CD14-positive monocyte (primary cell): ENCODE results near the gene TLCD4. TPM values are rescaled to one million over a fixed set of nuclear protein-coding genes. Genes with fewer than 3 reads are reported as not detected.
A peak's percentile ranks its signal among the peaks of the same experiment; 100 is the strongest.

Experiments
- DNase-seq, 3 donors: peaks; one replicate each; pipeline ENCODE4 v3.0.0-alpha.2; 2011 to 2022
- H2AFZ ChIP-seq: 2 replicates; pipeline ENCODE4 v1.6.0; 2012; ENCODE audit warnings: mild to moderate bottlenecking, low read depth, low read length, inconsistent platforms; ENCODE audit not compliant: insufficient read depth, poor library complexity, severe bottlenecking
- H3K27ac ChIP-seq, 2 donors: 1 replicate in 1 of 2; 2 replicates in 1 of 2; pipeline ENCODE4 v1.5.1; 2012 to 2013; ENCODE audit warnings: low read length in 2 of 2, control low read depth in 1 of 2, inconsistent platforms in 1 of 2, low read depth in 1 of 2, mild to moderate bottlenecking in 1 of 2
- H3K27me3 ChIP-seq, 2 donors: one replicate each; pipeline versions ENCODE4 v1.6.0 to v1.6.1; 2011 to 2013; ENCODE audit warnings: low read length in 2 of 2; ENCODE audit not compliant: control insufficient read depth in 2 of 2, insufficient read depth in 2 of 2
- H3K36me3 ChIP-seq, 2 donors: replicated peaks in 1 of 2; 1 replicate in 1 of 2; 2 replicates in 1 of 2; pipeline versions ENCODE4 v1.5.1 to v1.6.1; 2012 to 2013; ENCODE audit warnings: low read length in 2 of 2, control low read depth in 1 of 2, inconsistent platforms in 1 of 2, mild to moderate bottlenecking in 1 of 2; ENCODE audit not compliant: insufficient read depth in 2 of 2, control insufficient read depth in 1 of 2
- H3K4me1 ChIP-seq, 2 donors: 1 replicate in 1 of 2; 2 replicates in 1 of 2; pipeline versions ENCODE4 v1.5.1 to v1.6.1; 2012 to 2013; ENCODE audit warnings: low read length in 2 of 2, control low read depth in 1 of 2, inconsistent platforms in 1 of 2, mild to moderate bottlenecking in 1 of 2, moderate library complexity in 1 of 2; ENCODE audit not compliant: insufficient read depth in 2 of 2, control insufficient read depth in 1 of 2
- H3K4me2 ChIP-seq: replicated peaks from 2 replicates; pipeline ENCODE3; 2012; ENCODE audit warnings: low read length, moderate library complexity, mild to moderate bottlenecking; ENCODE audit not compliant: poor library complexity, severe bottlenecking; ENCODE audit errors: extremely low read depth
- H3K4me3 ChIP-seq, 3 experiments: fragments of 200-600 bp in 1 of 3; sonication (generic) in 1 of 3; replicated peaks in 1 of 3; 1 replicate in 2 of 3; 2 replicates in 1 of 3; pipeline ENCODE4 v1.5.1; 2011 to 2013; ENCODE audit warnings: low read length in 3 of 3, mild to moderate bottlenecking in 3 of 3, control low read depth in 2 of 3, low read depth in 2 of 3, inconsistent platforms in 1 of 3, moderate library complexity in 1 of 3
- H3K79me2 ChIP-seq: 2 replicates; pipeline ENCODE4 v1.6.0; 2012; ENCODE audit warnings: mild to moderate bottlenecking, control low read depth, inconsistent platforms, low read length, moderate library complexity; ENCODE audit not compliant: insufficient read depth
- H3K9ac ChIP-seq: 2 replicates; pipeline ENCODE4 v1.6.0; 2017; ENCODE audit warnings: low read length, mild to moderate bottlenecking; ENCODE audit not compliant: insufficient read depth, poor library complexity, severe bottlenecking
- H3K9me3 ChIP-seq, 2 donors: replicated peaks in 1 of 2; 1 replicate in 1 of 2; 2 replicates in 1 of 2; pipeline versions ENCODE4 v1.5.1 to v1.6.1; 2012 to 2013; ENCODE audit warnings: low read length in 2 of 2, control low read depth in 1 of 2; ENCODE audit not compliant: control insufficient read depth in 1 of 2, insufficient read depth in 1 of 2
- H4K20me1 ChIP-seq: 2 replicates; pipeline ENCODE4 v1.6.0; 2012; ENCODE audit warnings: mild to moderate bottlenecking, low read length, control low read depth, moderate library complexity; ENCODE audit not compliant: insufficient read depth
- H3K27ac Mint-ChIP-seq, 7 donors: one replicate each; pipeline ENCODE4 v1.8.0; 2020; ENCODE audit warnings: mild to moderate bottlenecking in 7 of 7, mixed read lengths in 7 of 7, moderate library complexity in 6 of 7, inconsistent platforms in 2 of 7
- H3K27me3 Mint-ChIP-seq, 3 donors: one replicate each; pipeline ENCODE4 v1.8.0; 2021 to 2022; ENCODE audit warnings: low read depth in 3 of 3, mild to moderate bottlenecking in 3 of 3, mixed read lengths in 3 of 3, moderate library complexity in 3 of 3, inconsistent platforms in 1 of 3
- H3K36me3 Mint-ChIP-seq, 2 donors: one replicate each; pipeline ENCODE4 v1.8.0; 2020; ENCODE audit warnings: mixed read lengths in 2 of 2, inconsistent platforms in 1 of 2, mild to moderate bottlenecking in 1 of 2
- H3K4me1 Mint-ChIP-seq: one replicate; pipeline ENCODE4 v1.8.0; 2020; ENCODE audit warnings: mild to moderate bottlenecking, mixed read lengths
- H3K4me3 Mint-ChIP-seq, 2 donors: one replicate each; pipeline ENCODE4 v1.8.0; 2020; ENCODE audit warnings: mild to moderate bottlenecking in 2 of 2, mixed read lengths in 2 of 2, moderate library complexity in 1 of 2
- H3K9me3 Mint-ChIP-seq, 7 donors: one replicate each; pipeline ENCODE4 v1.8.0; 2020 to 2022; ENCODE audit warnings: mixed read lengths in 7 of 7, mild to moderate bottlenecking in 6 of 7, moderate library complexity in 6 of 7, inconsistent platforms in 2 of 7
- CTCF ChIP-seq: fragments of 200-600 bp; IDR thresholded peaks from one replicate; pipeline ENCODE4 v1.8.0; 2022; ENCODE audit warnings: antibody characterized with exemption, mild to moderate bottlenecking
- WGBS: methylation state at CpG from one replicate; pipeline ENCODE4 v1.1.5; 2013; ENCODE audit warnings: missing lambda C conversion rate; ENCODE audit not compliant: insufficient coverage; 5-methylcytosine and 5-hydroxymethylcytosine counted together
- intact Hi-C, 2 donors: fragments of 100-400 bp; cut with micrococcal nuclease; formaldehyde crosslinking; loops; one replicate each; pipeline versions ENCODE4 v1.15.0 to v1.15.1; 2023
- polyA plus RNA-seq, 3 donors: library from polyadenylated mRNA; depleted of rRNA in 1 of 3; unstranded in 2 of 3; stranded (reverse) in 1 of 3; fragments of 300-500 nt in 2 of 3; fragments of >200 nt in 1 of 3; fragmentation: Illumina TruSeq in 2 of 3; gene quantifications; 1 replicate in 2 of 3; 2 replicates in 1 of 3; pipeline ENCODE4 v1.2.3, GENCODE V29; 2012 to 2021

The TLCD4 gene
- polyA plus RNA-seq, 3 donors: not detected

- Histone ChIP-seq H2AFZ (peak overlapping the region; percentile 95), H3K36me3 (no peaks in the 10 kb centered on the region), H3K27ac (no peak overlapping the region), H3K9ac (no peak overlapping the region), H3K4me3 (no peak overlapping the region), H3K79me2 (no peaks in the 10 kb centered on the region), H3K9me3 (no peaks in the 10 kb centered on the region), H3K4me2 (no peak overlapping the region), H3K4me1 (peaks cover 20 to 25% of the 10 kb centered on the region in 2 donors), H4K20me1 (no peaks in the 10 kb centered on the region), H3K27me3 (peaks cover 0 to 5% of the 10 kb centered on the region in 2 donors)
- 94% methylated on average over 2 of the region's 2 CpGs for WGBS
- Mint-ChIP-seq H3K9me3 (no peaks in the 10 kb centered on the region), H3K27ac (peak overlapping the region in 2 of 7 donors; percentile 8 to 40), H3K4me1 (peaks cover 23% of the 10 kb centered on the region), H3K27me3 (peaks cover 5 to 11% (median 6%) of the 10 kb centered on the region in 3 donors), H3K4me3 (no peak overlapping the region), H3K36me3 (peaks cover 4 to 5% of the 10 kb centered on the region in 2 donors)
- no peak for DNase-seq
- intact Hi-C loops: loop anchor here (5.0 to 10.0 kb wide), 2 partner anchors 156 to 163 kb away; partner anchors contain the start of gene RWDD3 (in 1 of the 2)
- TF ChIP-seq CTCF: no peak
Measured at GRCh38 chr1:95071539-95071938, 45.6 kb upstream of the TLCD4 start.

- peak overlapping the region; percentile 99 to 100 for H3K4me3 Mint-ChIP-seq
- peak overlapping the region; percentile 53 to 90 (median 55) for H3K4me3 ChIP-seq
- peaks cover 18 to 22% of the 10 kb centered on the region in 2 donors for H3K4me1 ChIP-seq
- WGBS: no CpG with 5 or more reads among the region's 7 CpGs
- DNase-seq: no peak
- H2AFZ ChIP-seq: peak overlapping the region; percentile 95
- no peaks in the 10 kb centered on the region for H3K36me3 ChIP-seq
- no peaks in the 10 kb centered on the region for H3K9me3 Mint-ChIP-seq
- peaks cover 0 to 5% of the 10 kb centered on the region in 2 donors for H3K27me3 ChIP-seq
- H3K36me3 Mint-ChIP-seq: peaks cover 4 to 5% of the 10 kb centered on the region in 2 donors
- H3K27ac Mint-ChIP-seq: peak overlapping the region in 6 of 7 donors; percentile 93 to 99 (median 95)
- H4K20me1 ChIP-seq: no peaks in the 10 kb centered on the region
- H3K4me2 ChIP-seq: peak overlapping the region; percentile 96
- no peak for TF ChIP-seq CTCF
- H3K79me2 ChIP-seq: no peaks in the 10 kb centered on the region
- H3K27me3 Mint-ChIP-seq: peaks cover 6 to 11% (median 6%) of the 10 kb centered on the region in 3 donors
- H3K9me3 ChIP-seq: no peaks in the 10 kb centered on the region
- peak overlapping the region in 1 of 2 donors; percentile 84 for H3K27ac ChIP-seq
- H3K4me1 Mint-ChIP-seq: peaks cover 20% of the 10 kb centered on the region
- intact Hi-C loops: loop anchor here (5.0 to 10.0 kb wide), 2 partner anchors 155 to 163 kb away; partner anchors contain the start of gene RWDD3 (in 1 of the 2)
- H3K9ac ChIP-seq: peak overlapping the region; percentile 67
Measured at GRCh38 chr1:95072117-95072516, 45.0 kb upstream of the TLCD4 start.
